HG03520 (cell line): ENCODE data around the gene TSPEAR.
"Not testable (repeated sequence)": the region's sequence is repeated elsewhere in the genome, so short reads cannot be mapped to it uniquely, and the experiment has no call there.

Experiments used
- ATAC-seq: cut with Tn5 transposase; IDR thresholded peaks from one replicate; pipeline ENCODE4 v1.9.1; 2021; ENCODE audit warnings: mild to moderate bottlenecking, moderate library complexity; ENCODE audit not compliant: unreplicated experiment

The TSPEAR gene

DNA sequence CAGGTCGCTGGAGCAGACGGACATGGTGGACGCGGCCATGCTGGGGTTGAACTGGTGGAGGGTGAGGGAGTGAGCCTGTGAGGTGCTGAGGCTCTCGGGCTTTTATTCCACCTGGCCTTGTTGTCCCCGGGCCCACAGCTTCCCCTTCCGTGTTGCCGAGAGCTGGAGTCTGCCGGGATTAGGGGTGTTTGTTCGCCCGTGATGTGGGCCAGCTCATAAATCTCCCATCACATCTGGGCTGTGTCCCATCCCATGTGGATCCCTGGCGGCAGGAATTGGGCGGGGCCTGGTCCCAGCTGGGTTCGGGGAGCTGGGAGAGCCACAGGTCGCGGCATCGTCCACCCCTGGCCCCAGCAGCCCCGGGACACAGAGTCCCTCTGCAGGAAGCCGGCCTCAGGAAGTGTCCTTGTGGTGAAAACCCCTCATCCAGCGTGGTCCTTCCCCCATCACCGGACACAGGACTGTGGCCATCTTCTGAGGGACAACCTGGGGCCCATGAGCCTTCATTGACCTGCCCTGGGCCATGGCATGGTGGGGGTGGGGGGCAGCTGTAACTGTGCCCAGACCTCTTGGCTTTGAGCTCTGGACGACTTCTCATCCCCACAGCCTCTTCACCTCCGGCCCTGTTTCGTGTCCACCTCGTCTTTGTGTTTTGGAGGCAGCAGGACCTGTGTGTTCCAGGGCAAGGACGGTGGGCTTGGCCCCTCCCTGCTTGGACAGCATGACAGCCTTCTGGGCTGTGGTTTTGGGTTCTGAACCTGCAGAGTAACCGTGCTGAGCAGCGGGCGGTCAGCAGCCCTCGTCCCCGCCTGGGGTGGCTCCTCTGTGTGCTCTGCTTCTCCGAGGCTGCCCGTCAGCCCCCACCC, 118.7 kb downstream of the TSPEAR start, which contains the start of gene KRTAP10-6:
Gene KRTAP10-6 (minus strand): TSS at position 60 of the 866 bp plus-strand sequence. CDS start 21 bp downstream, at position 39.
- no peak for ATAC-seq

DNA sequence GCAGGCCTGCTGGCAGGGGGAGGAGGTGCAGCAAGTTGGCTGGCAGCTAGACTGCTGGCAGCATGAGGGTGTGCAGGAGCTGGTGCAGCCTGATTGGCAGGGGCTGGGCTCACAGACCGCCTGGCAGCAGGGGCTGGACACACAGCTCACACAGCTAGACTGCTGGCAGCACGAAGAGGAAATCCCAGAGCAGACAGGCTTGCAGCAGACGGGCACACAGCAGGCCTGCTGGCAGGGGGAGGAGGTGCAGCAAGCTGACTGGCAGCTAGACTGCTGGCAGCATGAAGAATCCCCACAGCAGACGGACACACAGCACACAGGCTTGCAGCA, 119.6 kb downstream of the TSPEAR start:
- not testable (repeated sequence) for ATAC-seq

GRCh38 chr21:44590897-44591800, 120.2 kb downstream of the TSPEAR start:
- not testable (repeated sequence) for ATAC-seq

- no peak for ATAC-seq
These were observed 121.1 kb downstream of the TSPEAR start for GRCh38 chr21:44590311-44590721.

DNA sequence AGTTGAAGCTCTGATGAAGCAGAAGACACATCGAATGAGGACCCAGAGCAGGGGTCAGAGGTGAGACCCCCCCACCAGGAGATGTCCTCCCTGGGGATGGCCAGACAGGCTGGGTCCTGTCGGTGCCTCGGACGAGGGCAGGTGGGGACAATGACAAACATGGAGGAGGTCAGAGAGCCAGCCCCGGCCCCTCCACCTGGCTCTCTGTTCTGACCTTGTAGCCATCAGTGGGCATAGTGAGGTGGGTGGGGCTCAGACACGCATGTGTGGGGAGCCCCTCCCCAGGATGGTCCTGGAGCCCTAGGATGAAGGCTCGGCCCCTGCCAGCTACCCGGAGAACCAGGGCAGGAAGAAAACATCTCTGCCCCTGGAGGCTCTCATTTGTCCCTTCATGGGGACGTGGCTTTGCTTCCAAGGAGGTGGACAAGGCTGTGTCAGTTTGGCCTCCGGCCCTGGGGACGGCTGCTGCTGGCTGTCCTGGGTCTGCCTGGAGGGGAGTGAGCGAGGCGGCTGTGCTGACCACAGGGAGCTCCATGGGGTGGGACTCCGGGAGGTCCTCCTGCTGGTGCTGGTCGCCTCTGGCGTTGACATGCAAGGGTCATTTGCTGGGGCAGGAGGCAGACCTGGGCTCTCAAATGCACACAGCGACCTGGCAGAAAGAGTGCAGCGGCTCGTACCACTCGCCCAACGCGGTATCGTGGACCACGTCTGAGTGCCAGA, 121.6 kb downstream of the TSPEAR start:
- ATAC-seq: no peak

GRCh38 chr21:44589094-44589493, 122.3 kb downstream of the TSPEAR start:
- no peak for ATAC-seq

- ATAC-seq: no peak
These were observed 125.5 kb downstream of the TSPEAR start for GRCh38 chr21:44585892-44586291.

- no peak for ATAC-seq
These were observed 127.6 kb downstream of the TSPEAR start for GRCh38 chr21:44583800-44584147.

DNA sequence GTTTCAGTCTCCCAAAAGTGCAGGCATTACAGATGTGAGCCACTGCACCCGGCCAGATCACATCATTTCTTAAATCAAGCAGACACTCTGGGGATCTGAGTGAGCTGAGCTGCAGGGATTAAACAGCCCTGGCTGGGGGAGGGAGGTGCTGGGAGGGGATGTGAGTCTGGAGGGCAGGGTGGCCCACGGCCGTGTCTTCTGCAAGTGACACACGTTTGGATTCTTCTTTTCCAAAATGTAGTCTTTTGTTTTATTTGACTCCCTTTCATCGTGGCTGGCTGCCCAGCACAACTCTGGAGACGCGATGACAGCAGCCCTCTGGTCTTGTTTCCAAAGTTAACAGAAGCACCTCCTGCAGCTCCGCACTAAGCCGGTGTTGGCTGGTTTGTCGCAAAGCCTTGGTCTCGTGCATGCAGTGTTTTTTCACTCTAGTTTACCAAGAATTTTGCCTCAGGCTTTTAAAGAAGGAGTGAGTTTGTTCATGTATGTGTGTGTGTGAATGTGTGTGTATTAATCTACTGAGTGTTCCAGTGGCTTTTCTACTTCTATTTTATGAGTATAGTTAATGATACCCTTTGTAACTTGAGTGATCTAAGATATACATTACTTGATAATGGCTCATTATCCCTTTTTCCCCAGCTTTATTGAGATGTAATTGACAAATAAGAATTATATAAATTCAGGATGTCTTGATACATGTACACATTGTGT, 128.1 kb downstream of the TSPEAR start:
- no peak for ATAC-seq

- ATAC-seq: no peak
These were observed 129.3 kb downstream of the TSPEAR start for GRCh38 chr21:44582055-44582454.

GRCh38 chr21:44581158-44581557, 130.2 kb downstream of the TSPEAR start:
- ATAC-seq: no peak

GRCh38 chr21:44580231-44580821, 131.0 kb downstream of the TSPEAR start, which contains the start of gene KRTAP10-5:
Gene KRTAP10-5 (minus strand): TSS chr21:44580604. CDS start chr21:44580578, 26 bp downstream.
- not testable (repeated sequence) for ATAC-seq

DNA sequence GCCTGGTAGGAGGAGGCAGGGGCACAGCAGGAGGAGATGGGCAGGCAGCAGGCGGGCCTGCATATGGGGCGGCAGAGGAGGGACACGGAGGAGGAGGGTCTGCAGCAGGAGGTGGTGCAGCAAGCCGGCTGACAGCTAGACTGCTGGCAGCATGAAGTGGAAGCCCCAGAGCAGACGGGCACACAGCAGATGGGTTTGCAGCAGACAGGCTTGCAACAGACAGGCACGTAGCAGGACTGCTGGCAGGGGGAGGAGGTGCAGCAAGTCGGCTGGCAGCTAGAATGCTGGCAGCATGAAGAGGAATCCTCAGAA, 131.6 kb downstream of the TSPEAR start:
- ATAC-seq: no peak

DNA sequence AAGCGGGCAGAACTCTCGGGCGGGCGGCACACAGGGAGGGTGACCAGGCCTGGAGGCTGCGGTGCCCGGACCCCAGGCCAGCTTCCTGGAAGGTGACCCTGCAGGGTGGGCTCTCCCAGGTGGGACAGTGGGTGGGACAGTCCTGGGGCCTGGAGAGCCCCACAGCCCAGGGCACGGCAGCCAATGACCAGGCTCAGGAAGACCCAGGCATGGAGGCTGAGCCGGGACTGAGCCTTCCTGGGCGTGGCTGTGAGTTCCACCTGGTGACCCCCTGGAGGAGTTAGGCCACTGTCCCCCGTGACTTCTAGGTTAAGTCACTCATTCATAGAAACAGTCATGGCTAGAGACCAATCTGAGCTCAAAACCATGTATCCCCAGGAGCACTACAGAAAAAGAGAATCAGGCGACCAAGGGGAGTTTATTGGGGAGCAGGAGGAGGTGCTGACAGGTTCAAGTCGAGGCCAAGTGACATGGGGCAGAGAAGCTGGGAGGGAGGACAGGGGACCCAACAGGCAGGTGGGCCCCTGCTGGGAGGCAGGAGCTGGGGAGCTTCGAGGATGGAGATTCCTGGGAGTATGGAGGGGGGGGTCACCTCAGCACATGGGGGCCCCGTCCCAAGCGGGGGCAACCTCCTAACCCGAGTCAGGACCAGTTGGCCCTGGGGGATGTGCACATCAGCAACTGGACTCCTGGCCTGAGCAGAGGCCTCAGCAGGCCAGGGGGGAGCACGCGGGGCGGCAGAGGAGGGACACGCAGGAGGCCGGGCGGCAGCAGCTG, 132.1 kb downstream of the TSPEAR start:
- no peak for ATAC-seq

GRCh38 chr21:44578371-44579055, 132.9 kb downstream of the TSPEAR start:
- no peak for ATAC-seq

DNA sequence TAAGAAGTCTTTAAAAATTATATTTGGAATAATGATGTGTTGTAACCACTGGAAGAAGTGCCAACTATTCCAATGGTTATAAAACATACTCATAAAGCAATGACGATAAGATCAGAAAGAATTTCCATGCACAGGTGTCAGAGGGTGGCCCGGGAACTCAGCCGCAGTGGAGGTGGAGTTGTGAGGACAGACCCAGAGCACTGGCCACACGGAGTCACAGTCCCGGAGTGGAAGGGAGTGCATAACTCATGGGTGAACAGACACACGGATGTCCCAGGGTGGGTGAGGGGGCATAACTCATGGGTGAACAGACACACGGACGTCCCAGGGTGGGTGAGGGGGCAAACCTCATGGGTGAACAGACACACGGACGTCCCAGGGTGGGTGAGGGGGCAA, 135.3 kb downstream of the TSPEAR start:
- ATAC-seq: no peak

DNA sequence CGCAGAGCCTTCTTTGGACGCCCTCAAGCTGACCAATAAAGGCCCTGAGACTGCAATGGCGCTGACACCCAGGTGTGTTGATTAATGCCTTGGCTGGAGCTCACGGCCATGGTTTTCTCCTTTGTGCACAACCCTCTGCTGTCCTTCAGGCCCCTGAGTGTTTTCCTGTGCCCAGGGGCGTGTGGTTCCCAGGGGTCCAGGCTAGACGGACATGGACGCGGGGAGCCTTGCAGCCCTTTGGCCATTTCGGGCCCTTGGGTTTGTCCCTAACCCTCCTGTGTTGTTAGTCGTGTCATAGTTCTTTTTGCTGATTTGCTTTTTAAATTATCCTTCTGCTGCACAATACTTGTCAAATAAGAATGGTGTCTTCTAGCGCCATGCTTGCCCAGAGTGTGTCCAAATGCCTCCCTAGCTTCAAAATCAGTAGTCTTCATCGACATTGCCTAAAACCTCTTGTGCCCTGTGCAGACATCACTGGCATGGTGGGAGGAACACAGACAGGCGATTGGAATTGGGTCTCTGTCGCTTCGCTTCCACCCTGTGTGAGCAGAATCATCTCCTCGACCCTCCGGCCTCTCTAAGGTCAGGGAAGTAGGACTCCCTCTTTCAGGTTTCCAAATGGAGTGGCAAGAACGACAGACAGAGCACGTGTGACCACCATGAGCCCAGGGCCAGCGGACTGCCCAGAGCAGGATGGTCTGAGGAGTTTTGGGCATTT, 135.9 kb downstream of the TSPEAR start:
- ATAC-seq: no peak
